Common myeloid progenitor, CD34-positive (primary cell): ENCODE data around the gene LILRA1.

ENCODE experiments used
- CTCF ChIA-PET: fragments of 350-600 bp; sonication (Branson Sonifier 250); formaldehyde crosslinking; loops from one replicate; lab custom pipeline; 2021; ENCODE audit warnings: antibody characterized with exemption; lab: Charles Lee
- POLR2A ChIA-PET: fragments of 350-600 bp; sonication (Branson Sonifier 250); formaldehyde crosslinking; loops from one replicate; lab custom pipeline; 2021; ENCODE audit warnings: antibody characterized with exemption; lab: Charles Lee
- DNase-seq, 3 donors: peaks; one replicate each; pipeline versions ENCODE4 v3.0.0 to v3.0.0-alpha.2; 2013
- H3K27ac ChIP-seq, 2 experiments: 1 replicate in 1 of 2; 2 replicates in 1 of 2; pipeline ENCODE4 v1.7.0; 2013; ENCODE audit warnings: inconsistent platforms in 2 of 2, low read length in 2 of 2, mild to moderate bottlenecking in 2 of 2, low read depth in 1 of 2, moderate library complexity in 1 of 2; ENCODE audit not compliant: severe bottlenecking in 2 of 2, insufficient read depth in 1 of 2, poor library complexity in 1 of 2
- H3K27me3 ChIP-seq, 5 experiments: replicated peaks in 2 of 5; 1 replicate in 3 of 5; 2 replicates in 2 of 5; pipeline versions ENCODE4 v1.6.1 to v1.7.0; 2013; ENCODE audit warnings: low read length in 4 of 5, mild to moderate bottlenecking in 2 of 5, moderate library complexity in 2 of 5, inconsistent platforms in 1 of 5; ENCODE audit not compliant: insufficient read depth in 5 of 5, control insufficient read depth in 4 of 5
- H3K36me3 ChIP-seq, 4 experiments: 1 replicate in 2 of 4; 2 replicates in 2 of 4; pipeline versions ENCODE4 v1.6.1 to v1.7.0; 2013; ENCODE audit warnings: low read length in 3 of 4, control low read depth in 1 of 4, mild to moderate bottlenecking in 1 of 4; ENCODE audit not compliant: control insufficient read depth in 4 of 4, insufficient read depth in 4 of 4
- H3K4me1 ChIP-seq, 4 experiments: 1 replicate in 3 of 4; 2 replicates in 1 of 4; pipeline versions ENCODE4 v1.6.1 to v1.7.1; 2013; ENCODE audit warnings: low read length in 3 of 4, mild to moderate bottlenecking in 3 of 4, control low read depth in 1 of 4, inconsistent platforms in 1 of 4, moderate library complexity in 1 of 4; ENCODE audit not compliant: control insufficient read depth in 4 of 4, insufficient read depth in 4 of 4; ENCODE audit errors: control extremely low read depth in 1 of 4
- H3K4me3 ChIP-seq, 7 experiments: 1 replicate in 4 of 7; 2 replicates in 3 of 7; pipeline versions ENCODE4 v1.5.1 to v1.7.0; 2013; ENCODE audit warnings: mild to moderate bottlenecking in 7 of 7, low read length in 6 of 7, moderate library complexity in 6 of 7, inconsistent platforms in 2 of 7, low read depth in 2 of 7, control low read depth in 1 of 7; ENCODE audit not compliant: insufficient read depth in 4 of 7, control insufficient read depth in 1 of 7; ENCODE audit errors: extremely low read depth in 1 of 7
- H3K9me3 ChIP-seq, 5 experiments: 1 replicate in 4 of 5; 2 replicates in 1 of 5; pipeline versions ENCODE4 v1.6.1 to v1.7.1; 2013; ENCODE audit warnings: low read length in 4 of 5, mild to moderate bottlenecking in 2 of 5, inconsistent platforms in 1 of 5, low read depth in 1 of 5, moderate library complexity in 1 of 5; ENCODE audit not compliant: control insufficient read depth in 4 of 5, insufficient read depth in 2 of 5; ENCODE audit errors: control extremely low read depth in 1 of 5
- WGBS: methylation state at CpG from one replicate; pipeline ENCODE4 v1.1.5; 2013; ENCODE audit not compliant: insufficient coverage; 5-methylcytosine and 5-hydroxymethylcytosine counted together

The LILRA1 gene

GRCh38 chr19:54644056-54644455 is 50.6 kb downstream of the LILRA1 start:
- H3K4me1 ChIP-seq, result peaks cover 0 to 5% (median 1%) of the 10 kb centered on the region in 4 experiments
- H3K36me3 ChIP-seq, result no peaks in the 10 kb centered on the region
- H3K27ac ChIP-seq, result no peak overlapping the region
- ChIA-PET CTCF (no interaction called here), POLR2A (no interaction called here)
- H3K4me3 ChIP-seq, result no peak overlapping the region
- no peaks in the 10 kb centered on the region for H3K9me3 ChIP-seq
- H3K27me3 ChIP-seq, result no peaks in the 10 kb centered on the region
- DNase-seq, result no peak
- 69% methylated on average over 3 of the region's 5 CpGs for WGBS

- CTCF ChIA-PET, result no interaction called here
- Histone ChIP-seq H3K27ac (no peak overlapping the region), H3K9me3 (no peaks in the 10 kb centered on the region), H3K36me3 (no peaks in the 10 kb centered on the region), H3K4me1 (peaks cover 0 to 5% (median 1%) of the 10 kb centered on the region in 4 experiments), H3K4me3 (no peak overlapping the region), H3K27me3 (peaks cover 0 to 2% (median 0%) of the 10 kb centered on the region in 5 experiments)
- DNase-seq, result no peak
- WGBS, result 98% methylated on average over 14 of the region's 19 CpGs
- POLR2A ChIA-PET, result no interaction called here
Measured at GRCh38 chr19:54646331-54646841, 53.0 kb downstream of the LILRA1 start.

GRCh38 chr19:54648129-54648528 is 54.7 kb downstream of the LILRA1 start:
- H3K27me3 ChIP-seq, result peaks cover 0 to 2% (median 0%) of the 10 kb centered on the region in 5 experiments
- H3K4me1 ChIP-seq, result peaks cover 0 to 1% (median 0%) of the 10 kb centered on the region in 4 experiments
- no peak overlapping the region for H3K27ac ChIP-seq
- ChIA-PET CTCF (interaction anchor here (0.6 to 1.0 kb wide), 2 partner anchors 50 to 168 kb away, joined by 3 read pairs; no protein-coding TSS in a partner anchor), POLR2A (no interaction called here)
- WGBS, result 73% methylated on average over 3 of the region's 4 CpGs
- peak in 1 of 3 donors; percentile 11 for DNase-seq
- no peaks in the 10 kb centered on the region for H3K9me3 ChIP-seq
- no peaks in the 10 kb centered on the region for H3K36me3 ChIP-seq
- H3K4me3 ChIP-seq, result no peak overlapping the region

- Histone ChIP-seq H3K27ac (no peak overlapping the region), H3K4me3 (no peak overlapping the region), H3K27me3 (peaks cover 0 to 2% (median 0%) of the 10 kb centered on the region in 5 experiments), H3K4me1 (no peaks in the 10 kb centered on the region), H3K9me3 (no peaks in the 10 kb centered on the region), H3K36me3 (no peaks in the 10 kb centered on the region)
- WGBS, result 96% methylated on average over 4 of the region's 6 CpGs
- ChIA-PET POLR2A (interaction anchor here (0.6 kb wide), 1 partner anchor 513 kb away, joined by 3 read pairs; the partner anchor contains the start of gene CNOT3), CTCF (interaction anchor here (1.3 to 6.9 kb wide), 3 partner anchors 11 to 169 kb away, joined by 3 to 60 read pairs (median 4); no protein-coding TSS in a partner anchor)
- no peak for DNase-seq
Measured at GRCh38 chr19:54650108-54650655, 56.8 kb downstream of the LILRA1 start.
